ENCODE measurements around the gene RGS3. TPM values are rescaled to one million over a fixed set of nuclear protein-coding genes. Genes with fewer than 3 reads are reported as not detected.

RGS3 gene
- polyA plus RNA-seq, 6 donors from 2014 or later: 3.8 to 13.8 (median 5.8) TPM

DNA sequence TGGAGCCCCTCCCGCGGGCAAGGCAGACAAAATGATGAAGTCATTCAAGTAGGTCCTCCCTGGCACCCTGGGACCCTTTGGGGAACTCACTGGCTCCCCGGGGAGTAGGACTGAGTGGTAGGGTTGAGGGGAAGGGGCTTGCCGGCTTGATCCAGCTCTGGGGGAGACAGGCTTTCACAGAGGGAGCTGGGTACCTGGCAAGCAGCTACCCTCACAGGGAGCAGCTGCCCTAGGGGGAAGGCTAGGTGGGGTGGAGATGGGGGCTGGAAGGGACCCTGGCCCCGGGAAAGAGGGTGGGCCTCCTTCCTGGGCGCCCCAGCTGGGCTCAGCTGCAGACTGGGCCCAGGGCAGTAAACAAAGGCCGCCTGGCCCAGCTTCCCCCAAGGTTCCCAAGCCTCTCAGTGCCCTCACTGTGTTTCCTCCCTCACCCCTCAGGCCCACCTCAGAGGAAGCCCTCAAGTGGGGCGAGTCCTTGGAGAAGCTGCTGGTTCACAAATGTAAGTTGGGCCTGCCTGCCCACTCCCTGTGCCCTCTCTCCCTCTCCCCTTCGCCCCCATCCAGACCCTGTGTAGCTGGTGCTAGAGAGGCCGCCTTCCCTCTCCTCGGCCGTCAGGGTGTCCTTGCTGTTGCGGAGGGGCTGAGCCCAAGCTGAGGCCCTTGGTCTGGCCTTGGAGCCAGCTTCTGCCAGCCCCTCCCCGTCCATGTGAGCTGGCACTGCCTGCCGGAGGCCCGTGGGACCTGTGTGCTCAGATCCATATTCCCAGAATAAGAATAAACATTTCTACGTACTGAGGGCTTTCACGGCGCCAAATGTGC lies 131.2 kb downstream of the RGS3 start:
- Mint-ChIP-seq H3K27ac (peak overlapping the region in 1 of 6 donors; percentile 81), H3K9me3 (no peaks in the 10 kb centered on the region), H3K4me1 (peaks cover 0 to 20% (median 18%) of the 10 kb centered on the region in 3 donors), H3K4me3 (no peak overlapping the region), H3K36me3 (peaks cover 14 to 19% of the 10 kb centered on the region in 2 donors), H3K27me3 (no peaks in the 10 kb centered on the region)
- ATAC-seq (ENCODE audit: low read depth in 2 of 2): no peak
- no peak for DNase-seq

DNA sequence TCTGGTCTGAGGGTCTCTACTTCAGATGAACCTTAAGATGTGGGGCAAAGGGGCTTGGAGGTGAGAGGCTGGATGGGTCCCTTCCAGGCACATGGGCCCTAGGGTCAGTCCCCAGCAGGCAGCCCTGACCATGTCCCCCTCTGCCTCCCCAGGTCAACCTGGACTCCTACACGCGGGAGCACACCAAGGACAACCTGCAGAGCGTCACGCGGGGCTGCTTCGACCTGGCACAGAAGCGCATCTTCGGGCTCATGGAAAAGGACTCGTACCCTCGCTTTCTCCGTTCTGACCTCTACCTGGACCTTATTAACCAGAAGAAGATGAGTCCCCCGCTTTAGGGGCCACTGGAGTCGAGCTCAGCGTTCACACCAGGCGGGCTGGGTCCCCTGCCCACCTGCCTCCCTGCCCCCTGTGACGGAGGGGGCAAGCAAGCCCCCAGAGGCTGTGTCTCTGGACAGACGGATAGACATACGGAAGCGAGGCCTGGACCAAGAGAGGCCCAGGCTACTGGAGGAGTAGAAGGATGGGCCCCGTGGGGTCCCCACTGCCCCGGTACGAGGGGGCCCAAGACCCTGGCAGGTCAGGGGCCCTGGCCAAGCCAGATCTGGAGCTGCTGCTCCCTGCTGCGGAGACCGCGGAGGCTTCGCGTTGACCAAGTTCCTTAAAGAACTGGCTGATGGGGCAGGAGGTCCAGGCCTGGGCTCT lies 133.2 kb downstream of the RGS3 start:
- Mint-ChIP-seq H3K27ac (peak overlapping the region in 1 of 6 donors; percentile 59), H3K9me3 (no peaks in the 10 kb centered on the region), H3K36me3 (peaks cover 14 to 19% of the 10 kb centered on the region in 2 donors), H3K4me1 (peaks cover 0 to 23% (median 15%) of the 10 kb centered on the region in 3 donors), H3K27me3 (no peaks in the 10 kb centered on the region), H3K4me3 (no peak overlapping the region)
- no peak for ATAC-seq (ENCODE audit: low read depth in 2 of 2)
- DNase-seq: no peak

- Mint-ChIP-seq H3K36me3 (peaks cover 13 to 19% of the 10 kb centered on the region in 2 donors), H3K4me1 (peaks cover 0 to 26% (median 16%) of the 10 kb centered on the region in 3 donors), H3K27me3 (no peaks in the 10 kb centered on the region), H3K4me3 (no peak overlapping the region), H3K9me3 (no peaks in the 10 kb centered on the region), H3K27ac (no peak overlapping the region)
- DNase-seq (no peak), ATAC-seq (ENCODE audit: low read depth in 2 of 2) (no peak)
These were observed 134.1 kb downstream of the RGS3 start for GRCh38 chr9:113597390-113598241.

- no peak for ATAC-seq (ENCODE audit: low read depth in 2 of 2)
- Mint-ChIP-seq H3K27me3 (no peaks in the 10 kb centered on the region), H3K9me3 (no peaks in the 10 kb centered on the region), H3K4me3 (no peak overlapping the region), H3K4me1 (peaks cover 0 to 25% (median 12%) of the 10 kb centered on the region in 3 donors), H3K36me3 (peaks cover 10 to 19% of the 10 kb centered on the region in 2 donors), H3K27ac (no peak overlapping the region)
- DNase-seq: no peak
These were observed 134.9 kb downstream of the RGS3 start for GRCh38 chr9:113598451-113598850.

GRCh38 chr9:113598883-113599282 lies 135.4 kb downstream of the RGS3 start:
- Mint-ChIP-seq H3K27ac (no peak overlapping the region), H3K4me3 (peak overlapping the region in 1 of 8 donors; percentile 57), H3K36me3 (peaks cover 10 to 19% of the 10 kb centered on the region in 2 donors), H3K4me1 (peaks cover 0 to 20% (median 7%) of the 10 kb centered on the region in 3 donors), H3K9me3 (no peaks in the 10 kb centered on the region), H3K27me3 (no peaks in the 10 kb centered on the region)
- DNase-seq (no peak), ATAC-seq (ENCODE audit: low read depth in 2 of 2) (no peak)

GRCh38 chr9:113599646-113600022 lies 136.1 kb downstream of the RGS3 start:
- H3K9me3 Mint-ChIP-seq: no peaks in the 10 kb centered on the region
- H3K4me1 Mint-ChIP-seq: peaks cover 0 to 17% (median 5%) of the 10 kb centered on the region in 3 donors
- no peaks in the 10 kb centered on the region for H3K27me3 Mint-ChIP-seq
- peaks cover 10 to 19% of the 10 kb centered on the region in 2 donors for H3K36me3 Mint-ChIP-seq
- ATAC-seq (ENCODE audit: low read depth in 2 of 2) (no peak), DNase-seq (no peak)
- H3K4me3 Mint-ChIP-seq: no peak overlapping the region
- no peak overlapping the region for H3K27ac Mint-ChIP-seq

DNA sequence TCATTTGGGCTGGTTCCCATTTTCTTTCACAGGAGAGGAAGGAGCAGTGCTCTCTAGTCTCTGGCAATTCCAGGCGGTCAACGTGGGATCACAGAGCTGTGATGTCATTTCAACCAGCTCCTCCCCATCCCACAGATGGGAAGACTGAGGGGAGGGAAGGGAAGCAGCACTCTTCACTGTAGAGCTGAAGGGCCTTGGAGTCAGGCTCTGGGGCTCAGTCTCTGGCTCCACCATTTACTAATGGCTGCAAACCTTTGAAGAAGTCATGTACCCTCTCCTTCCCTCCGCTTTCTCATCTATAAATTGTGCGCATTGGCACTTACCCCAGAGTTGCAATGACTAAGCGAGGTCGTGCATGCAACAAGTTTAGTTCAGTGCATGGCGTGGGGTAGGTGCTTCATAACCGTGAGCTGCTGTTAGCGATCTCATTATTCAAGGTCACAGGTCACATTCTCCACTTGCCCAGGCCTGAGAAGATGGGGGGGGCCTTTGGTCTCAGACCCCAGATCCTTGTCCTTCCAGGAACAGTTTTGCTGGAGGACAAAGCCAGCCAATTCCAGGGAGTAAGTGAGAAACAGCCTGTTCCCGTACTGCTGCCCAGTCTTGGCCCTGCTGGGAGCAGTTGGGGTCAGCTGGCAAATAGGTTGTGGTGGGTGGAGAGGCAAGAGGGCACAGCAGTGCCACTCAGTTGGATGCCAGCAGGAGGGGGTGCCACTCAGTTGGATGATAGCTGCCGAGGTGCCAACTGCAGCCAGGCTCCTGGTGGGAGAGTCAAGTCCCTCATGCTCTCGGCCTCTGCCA lies 136.7 kb downstream of the RGS3 start:
- Mint-ChIP-seq H3K27me3 (no peaks in the 10 kb centered on the region), H3K27ac (no peak overlapping the region), H3K9me3 (no peaks in the 10 kb centered on the region), H3K36me3 (peaks cover 10 to 19% of the 10 kb centered on the region in 2 donors), H3K4me1 (peaks cover 0 to 17% (median 5%) of the 10 kb centered on the region in 3 donors), H3K4me3 (no peak overlapping the region)
- DNase-seq: no peak
- ATAC-seq (ENCODE audit: low read depth in 2 of 2): no peak

- Mint-ChIP-seq H3K36me3 (peaks cover 4 to 11% of the 10 kb centered on the region in 2 donors), H3K9me3 (no peaks in the 10 kb centered on the region), H3K4me3 (peak overlapping the region in 1 of 8 donors; percentile 80), H3K27me3 (no peaks in the 10 kb centered on the region), H3K4me1 (peaks cover 0 to 17% (median 5%) of the 10 kb centered on the region in 3 donors), H3K27ac (peak overlapping the region in 1 of 6 donors; percentile 26)
- ATAC-seq (ENCODE audit: low read depth in 2 of 2) (no peak), DNase-seq (no peak)
These were observed 137.5 kb downstream of the RGS3 start for GRCh38 chr9:113600871-113601614.

GRCh38 chr9:113601656-113602055 lies 138.1 kb downstream of the RGS3 start:
- Mint-ChIP-seq H3K27me3 (no peaks in the 10 kb centered on the region), H3K9me3 (no peaks in the 10 kb centered on the region), H3K36me3 (peaks cover 0 to 5% of the 10 kb centered on the region in 2 donors), H3K4me1 (peaks cover 0 to 17% (median 5%) of the 10 kb centered on the region in 3 donors), H3K4me3 (no peak overlapping the region), H3K27ac (peak overlapping the region in 2 of 6 donors; percentile 23 to 26)
- ATAC-seq (ENCODE audit: low read depth in 2 of 2) (no peak), DNase-seq (no peak)

DNA sequence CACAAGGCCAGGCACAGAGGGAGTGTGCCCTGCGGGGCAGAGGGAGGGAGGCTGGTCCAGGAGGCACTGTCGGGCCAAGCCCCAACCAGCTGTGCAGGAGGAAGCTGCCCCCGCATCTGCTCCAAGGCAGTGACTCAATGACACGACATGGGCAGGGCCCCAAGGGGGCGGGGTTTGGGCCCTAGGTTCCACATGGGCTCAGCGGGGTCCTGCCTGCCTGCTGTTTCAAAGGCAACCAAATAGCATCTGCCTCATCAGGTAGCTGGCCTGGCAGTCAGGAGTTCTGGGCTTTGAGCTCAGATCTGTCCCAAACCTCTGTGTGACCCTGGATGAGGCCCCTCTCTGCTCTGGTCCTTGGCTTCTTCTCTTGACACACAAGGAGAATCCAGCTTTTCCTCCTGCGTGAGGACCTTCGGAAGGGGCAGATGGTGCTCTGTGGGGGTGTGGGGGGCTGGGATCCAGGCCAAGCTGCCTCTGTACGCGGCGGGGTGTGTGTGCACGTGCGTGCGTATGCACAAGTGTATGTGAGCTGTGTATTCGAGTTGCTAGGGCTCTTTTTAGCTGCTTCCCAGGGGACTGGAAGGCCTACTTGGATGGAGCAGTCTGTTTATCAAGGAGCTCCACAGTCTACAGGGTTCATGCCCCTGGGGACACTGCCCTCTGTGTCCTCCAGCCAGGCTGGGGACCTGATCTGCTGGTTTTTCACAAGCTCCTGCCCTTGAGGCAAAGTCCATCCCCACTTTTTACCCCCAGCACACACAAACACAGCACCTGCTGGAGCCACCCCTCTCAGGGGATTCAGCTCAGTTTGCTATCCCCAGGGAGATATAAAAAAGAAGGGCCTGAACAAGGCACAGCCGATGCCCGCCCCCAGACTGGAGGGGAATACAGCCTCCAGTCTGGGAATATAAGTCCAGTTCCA lies 138.9 kb downstream of the RGS3 start:
- peaks cover 0 to 17% (median 5%) of the 10 kb centered on the region in 3 donors for H3K4me1 Mint-ChIP-seq
- H3K27me3 Mint-ChIP-seq: no peaks in the 10 kb centered on the region
- no peaks in the 10 kb centered on the region for H3K36me3 Mint-ChIP-seq
- H3K4me3 Mint-ChIP-seq: no peak overlapping the region
- no peaks in the 10 kb centered on the region for H3K9me3 Mint-ChIP-seq
- no peak for DNase-seq
- peak; percentile 73 to 82 for ATAC-seq (ENCODE audit: low read depth in 2 of 2)
- peak overlapping the region in 3 of 6 donors; percentile 11 to 54 (median 23) for H3K27ac Mint-ChIP-seq

GRCh38 chr9:113603048-113603375 lies 139.5 kb downstream of the RGS3 start:
- no peak for DNase-seq
- H3K4me3 Mint-ChIP-seq: no peak overlapping the region
- H3K4me1 Mint-ChIP-seq: peaks cover 0 to 17% (median 5%) of the 10 kb centered on the region in 3 donors
- H3K27ac Mint-ChIP-seq: no peak overlapping the region
- no peaks in the 10 kb centered on the region for H3K27me3 Mint-ChIP-seq
- H3K9me3 Mint-ChIP-seq: no peaks in the 10 kb centered on the region
- no peaks in the 10 kb centered on the region for H3K36me3 Mint-ChIP-seq
- ATAC-seq (ENCODE audit: low read depth in 2 of 2): no peak
